DMS 273 treated with DMSO at 0.1 percent for 48 hours (cell line): Measurements from ENCODE around the gene RNF40.
"Not testable (repeated sequence)": the region's sequence is repeated elsewhere in the genome, so short reads cannot be mapped to it uniquely, and the experiment has no call there.

ENCODE experiments used
- DNase-seq: peaks from one replicate; lab custom pipeline; 2025; lab: John Stamatoyannopoulos, UW

RNF40 gene

GRCh38 chr16:30782486-30783279, 20.6 kb downstream of the RNF40 start:
- no peak for DNase-seq

DNA sequence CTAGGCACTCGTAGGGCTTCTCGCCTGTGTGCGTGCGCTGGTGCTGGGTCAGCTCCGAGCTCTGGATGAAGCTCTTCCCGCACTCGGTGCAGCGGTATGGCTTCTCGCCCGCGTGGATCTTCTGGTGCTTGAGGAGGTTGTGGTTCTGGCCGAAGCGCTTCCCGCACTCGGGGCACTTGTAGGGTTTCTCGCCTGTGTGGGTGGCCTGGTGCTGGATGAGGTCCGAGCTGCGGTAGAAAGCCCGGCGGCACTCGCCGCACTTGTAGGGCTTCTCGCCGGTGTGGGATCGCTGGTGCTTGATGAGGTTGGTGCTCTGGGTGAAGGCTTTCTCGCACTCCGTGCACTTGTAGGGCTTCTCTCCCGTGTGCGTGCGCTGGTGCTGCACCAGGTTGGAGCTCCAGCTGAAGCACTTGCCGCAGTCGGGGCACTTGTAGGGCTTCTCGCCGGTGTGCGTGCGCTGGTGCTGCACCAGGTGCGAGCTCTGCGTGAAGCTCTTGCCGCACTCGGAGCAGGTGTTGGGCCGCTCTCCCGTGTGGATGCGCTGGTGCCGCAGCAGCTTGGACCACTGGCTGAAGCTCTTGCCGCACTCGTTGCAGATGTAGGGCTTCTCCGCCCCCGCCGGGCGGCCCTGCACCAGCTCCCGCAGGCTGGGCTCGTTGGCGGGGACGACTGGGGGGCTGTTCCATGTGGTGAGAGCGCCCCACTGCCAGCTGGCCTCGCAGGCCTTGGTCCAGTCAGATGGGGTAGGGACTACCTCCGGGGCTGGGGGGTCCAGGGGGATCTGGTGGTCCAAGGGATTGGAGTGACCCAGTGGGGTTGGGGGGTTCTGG, 21.4 kb downstream of the RNF40 start:
- DNase-seq = no peak

DNA sequence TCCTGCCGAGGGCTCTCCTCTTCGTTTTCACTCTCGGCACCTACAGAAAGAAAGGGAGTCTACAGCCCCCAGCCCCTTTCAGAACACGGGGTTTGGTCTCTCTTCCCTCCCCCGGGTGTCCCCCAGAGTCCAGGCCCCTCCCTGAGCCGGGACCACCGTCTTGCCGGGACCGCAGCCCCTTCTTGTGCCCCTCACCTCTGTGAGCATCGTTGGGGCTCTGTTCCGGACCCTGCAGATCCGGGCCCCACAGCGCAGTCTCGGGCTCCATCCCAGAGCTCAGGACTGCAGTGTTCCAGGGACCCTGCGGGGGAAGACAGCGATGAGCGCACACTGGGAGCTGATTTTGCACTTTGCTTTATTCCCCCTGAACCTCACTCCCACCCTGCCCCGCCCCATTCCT, 22.1 kb downstream of the RNF40 start:
- DNase-seq = no peak

DNA sequence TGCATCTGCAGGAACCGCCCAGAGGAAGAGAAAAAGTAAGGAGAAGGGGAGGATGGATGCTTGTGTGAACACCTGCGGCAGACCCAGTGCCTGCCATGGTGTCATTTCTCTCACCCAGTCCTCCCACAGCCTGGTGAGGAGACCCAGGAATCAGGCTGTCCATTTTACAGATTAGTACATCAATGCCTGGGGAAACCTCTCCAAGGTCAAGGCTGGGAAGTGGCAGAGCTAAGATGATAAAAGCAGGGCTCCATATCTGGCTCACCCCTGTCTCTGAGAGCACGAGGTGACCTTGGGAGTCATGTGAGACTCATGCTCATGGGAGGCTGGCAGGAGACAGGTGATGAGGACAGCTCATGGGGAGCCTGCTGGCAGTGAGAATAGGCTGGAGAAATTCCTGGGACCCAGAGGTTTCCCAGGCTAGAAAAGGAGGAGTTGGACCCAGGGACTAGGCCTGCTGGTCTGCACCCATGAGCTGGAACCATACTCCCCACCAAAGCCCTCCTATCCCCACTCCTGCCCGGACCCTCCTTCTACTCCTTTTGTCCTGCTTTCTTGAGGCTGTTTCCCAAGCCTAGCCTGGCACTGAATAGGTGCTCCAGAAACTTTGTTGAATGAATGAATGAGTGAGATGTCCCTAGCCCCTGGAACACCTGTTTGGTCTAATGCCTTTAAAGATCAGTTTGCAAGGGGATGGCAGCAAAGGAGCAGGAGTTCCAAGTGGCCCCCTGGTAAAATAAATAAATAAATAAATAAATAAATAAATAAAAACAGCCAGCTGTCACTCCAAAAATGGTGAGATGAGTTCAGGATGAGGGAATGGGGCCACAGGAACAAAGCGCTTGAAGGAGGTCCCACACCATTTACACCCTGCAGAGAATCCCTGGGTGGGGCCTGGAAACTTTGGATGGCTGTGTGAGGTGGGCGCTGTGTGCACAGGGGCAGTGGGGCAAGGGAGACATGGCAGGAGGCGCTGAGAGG, 23.3 kb downstream of the RNF40 start:
- DNase-seq = no peak

DNA sequence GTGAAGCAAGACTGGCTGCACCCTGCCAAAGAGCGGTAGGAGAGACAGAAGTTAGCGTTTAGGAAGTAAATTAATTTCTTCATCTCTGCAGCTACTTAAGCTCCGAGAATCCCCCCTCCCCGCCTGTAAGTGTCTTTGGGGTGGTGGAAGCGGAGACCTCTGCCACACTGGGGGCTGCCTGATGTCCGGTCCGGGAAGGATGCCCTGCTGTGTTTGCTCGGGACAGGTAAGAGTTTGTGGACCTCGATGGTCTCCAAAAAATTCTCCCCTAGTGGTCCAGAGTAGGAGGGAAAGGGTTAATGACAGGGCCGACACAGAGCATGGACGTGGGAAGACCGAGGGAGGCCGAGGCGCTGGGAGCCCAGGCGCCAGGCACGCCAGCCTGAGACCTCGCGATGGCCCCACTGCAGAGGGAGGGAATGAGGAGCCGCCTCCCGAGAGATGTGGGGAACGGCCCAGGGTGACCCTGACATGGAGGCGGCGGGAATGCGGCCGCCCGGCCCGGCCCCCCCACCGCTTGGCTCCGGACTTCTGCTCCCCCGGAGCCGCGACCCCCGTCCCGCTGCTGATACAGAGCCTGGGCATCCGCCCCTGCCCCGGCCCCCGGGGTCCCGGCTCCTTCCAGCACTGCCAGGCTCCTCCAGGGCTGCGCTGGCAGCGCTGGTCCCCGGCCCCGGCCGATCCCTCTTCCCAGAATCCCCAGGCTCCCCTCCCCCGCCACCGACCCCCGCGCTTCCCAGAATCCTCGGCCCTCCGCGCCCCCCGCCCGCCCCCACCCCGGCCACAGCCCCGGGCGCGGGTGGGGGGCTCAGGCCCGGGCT, 24.2 kb downstream of the RNF40 start:
- no peak for DNase-seq

DNA sequence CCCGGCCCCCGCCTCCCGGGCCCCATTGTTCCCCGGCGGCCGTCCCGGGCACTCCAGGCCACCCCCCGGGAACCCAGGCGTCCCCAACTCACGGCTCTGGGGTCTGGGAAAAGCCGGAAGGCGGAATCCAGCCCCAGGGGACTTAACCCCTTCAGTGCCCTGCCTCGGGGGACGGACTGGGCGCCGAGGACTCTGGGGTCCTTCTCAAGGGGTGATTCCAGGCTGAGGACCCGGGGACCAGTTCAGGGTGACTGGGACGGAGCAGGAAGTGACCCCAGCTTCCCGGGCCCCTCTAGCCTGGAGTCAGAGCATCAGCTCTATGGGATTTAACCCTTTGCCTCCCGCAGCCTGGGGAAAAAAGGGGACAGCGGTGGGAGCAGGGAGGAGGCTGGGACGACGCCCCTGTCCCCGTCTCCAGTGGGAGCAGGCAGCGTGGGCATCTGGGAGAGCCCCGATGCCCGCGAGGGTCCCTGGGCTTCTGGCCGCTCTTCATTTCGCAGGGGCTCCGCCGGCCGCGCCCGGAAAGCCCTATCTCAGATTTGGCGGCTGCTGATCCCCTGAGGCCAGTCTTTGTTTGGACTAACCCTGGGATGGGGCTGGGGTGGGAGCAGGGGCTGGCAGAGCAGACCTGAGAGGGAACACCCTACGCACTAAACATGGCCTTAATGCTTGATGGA, 25.0 kb downstream of the RNF40 start, which contains the start of gene ZNF629:
Gene ZNF629 (minus strand): TSS at position 270 of the 677 bp plus-strand sequence. CDS start 2,723 bp downstream, outside the sequence.
- no peak for DNase-seq

- DNase-seq = no peak
Observed at GRCh38 chr16:30787613-30788378, 25.7 kb downstream of the RNF40 start.

DNA sequence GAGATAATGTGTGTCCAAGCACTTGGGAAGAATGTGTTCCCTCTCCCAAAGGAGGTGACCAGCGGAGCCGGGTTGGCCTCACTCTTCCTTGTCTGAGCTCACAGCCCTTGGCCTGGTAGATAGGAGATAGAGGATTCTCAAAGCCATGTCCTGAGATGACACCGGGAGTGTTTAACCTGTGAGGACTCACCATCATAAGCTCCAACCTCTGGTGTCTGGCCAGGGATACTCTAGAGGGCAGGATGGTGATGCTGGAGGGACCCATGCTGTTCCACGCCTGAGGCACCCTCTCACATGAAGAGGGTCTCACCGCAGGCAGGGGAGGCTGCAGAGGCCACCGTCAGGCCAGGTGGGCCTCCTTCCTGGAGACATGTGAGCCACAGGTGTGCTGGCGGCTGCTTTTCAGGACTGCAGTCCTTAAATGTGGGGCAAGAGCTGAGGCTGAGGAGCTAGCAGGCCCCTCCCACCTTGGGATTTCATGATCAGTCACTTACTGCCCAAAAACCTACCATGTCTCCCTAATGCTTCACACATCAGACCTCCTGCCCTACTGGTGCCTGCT, 31.5 kb downstream of the RNF40 start:
- DNase-seq = no peak

DNA sequence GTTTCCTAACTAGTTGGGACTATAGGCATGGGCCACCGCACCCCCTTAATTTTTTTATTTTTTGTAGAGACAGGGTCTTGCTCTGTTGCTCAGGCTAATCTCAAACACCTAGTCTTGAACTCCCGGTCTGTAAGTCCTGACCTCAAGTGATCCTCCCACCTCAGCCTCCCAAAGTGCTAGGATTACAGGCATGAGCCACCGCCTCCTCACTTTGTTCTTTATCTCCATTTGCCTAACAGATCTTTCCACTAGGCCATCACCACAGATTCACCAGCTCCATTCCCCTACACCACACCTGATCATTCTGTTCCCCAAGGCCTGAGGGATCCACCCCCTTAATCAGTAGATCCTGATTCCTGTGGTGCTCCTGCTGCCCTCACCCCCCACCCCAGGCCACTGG, 32.5 kb downstream of the RNF40 start:
- no peak for DNase-seq

DNA sequence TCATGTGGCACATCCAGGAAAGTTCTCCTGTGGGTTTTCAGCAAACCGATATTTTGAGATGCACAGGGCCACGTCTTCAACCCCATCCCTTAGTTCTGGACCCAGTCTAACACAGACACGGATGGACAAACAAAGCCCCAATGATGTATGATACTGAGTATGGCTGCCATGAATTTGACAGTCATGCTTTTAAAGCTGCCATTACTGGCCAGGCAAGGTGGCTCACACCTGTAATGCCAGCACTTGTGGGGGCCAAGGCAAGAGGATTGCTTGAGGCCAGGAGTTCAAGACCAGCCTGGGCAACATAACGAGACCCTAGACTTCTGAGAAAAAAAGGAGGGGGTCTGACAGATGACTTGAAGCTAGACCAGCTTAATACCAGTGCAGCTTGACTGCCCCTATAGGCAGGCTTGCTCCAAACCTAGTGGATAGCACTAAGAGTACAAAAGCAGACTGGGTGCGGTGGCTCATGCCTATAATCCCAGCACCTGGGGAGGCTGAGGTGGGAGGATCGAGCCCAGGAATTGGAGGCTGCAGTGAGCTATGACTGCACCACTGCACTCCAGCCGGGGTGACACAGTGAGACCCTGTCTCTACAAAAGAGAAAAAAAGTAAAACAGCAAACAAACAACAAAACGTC, 35.7 kb downstream of the RNF40 start:
- DNase-seq = no peak

- DNase-seq = no peak
Observed at GRCh38 chr16:30802936-30803335, 40.8 kb downstream of the RNF40 start.

DNA sequence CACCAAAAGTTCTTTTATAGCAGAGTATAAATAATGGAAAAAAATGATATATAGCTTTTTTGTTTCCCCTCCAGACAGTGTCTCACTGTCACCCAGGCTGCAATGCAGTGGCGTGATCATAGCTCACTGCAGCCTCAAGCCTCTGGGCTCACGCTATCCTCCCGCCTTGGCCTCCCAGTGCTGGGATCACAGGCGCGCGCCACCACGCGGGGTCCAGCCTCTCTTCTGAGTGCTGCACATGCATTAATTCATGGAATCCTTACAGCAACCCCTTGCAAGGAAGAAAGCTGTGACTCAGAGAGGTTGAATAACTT, 42.9 kb downstream of the RNF40 start:
- DNase-seq = no peak

- peak; percentile 19 for DNase-seq
Observed at GRCh38 chr16:30805370-30806169, 43.4 kb downstream of the RNF40 start.

DNA sequence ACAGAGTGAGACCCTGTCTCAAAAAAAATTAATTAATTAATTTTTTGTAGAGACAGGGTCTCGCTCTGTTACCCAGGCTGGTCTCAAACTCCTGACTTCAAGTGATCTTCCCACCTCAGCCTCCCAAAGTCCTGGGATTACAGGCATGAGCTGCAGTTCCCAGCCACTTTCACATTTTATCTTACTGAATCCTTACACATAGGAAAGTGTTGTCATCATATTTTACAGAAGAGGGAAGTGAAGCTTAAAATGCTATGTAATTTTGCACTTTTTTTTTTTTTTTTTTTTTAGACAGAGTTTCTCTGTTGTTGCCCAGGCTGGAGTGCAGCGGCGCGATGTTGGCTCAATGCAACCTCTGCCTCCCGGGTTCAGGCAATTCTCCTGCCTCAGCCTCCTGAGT, 46.0 kb downstream of the RNF40 start:
- DNase-seq = no peak

- DNase-seq = not testable (repeated sequence)
Observed at GRCh38 chr16:30808890-30809426, 46.8 kb downstream of the RNF40 start.

DNA sequence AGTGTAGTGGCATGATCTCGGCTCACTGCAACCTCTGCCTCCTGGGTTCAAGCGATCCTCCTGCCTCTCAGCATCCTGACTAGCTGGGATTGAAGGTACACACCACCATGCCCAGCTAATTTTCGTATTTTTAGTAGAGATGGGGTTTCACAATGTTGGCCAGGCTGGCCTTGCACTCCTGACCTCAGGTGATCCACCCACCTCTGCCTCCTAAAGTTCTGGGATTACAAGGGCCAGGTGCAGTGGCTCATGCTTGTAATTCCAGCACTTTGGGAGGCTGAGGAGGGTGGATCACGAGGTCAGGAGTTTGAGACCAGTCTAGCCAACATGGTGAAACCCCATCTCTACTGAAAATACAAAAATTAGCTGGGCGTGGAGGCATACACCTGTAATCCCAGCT, 47.6 kb downstream of the RNF40 start:
- not testable (repeated sequence) for DNase-seq

- DNase-seq = no peak
Observed at GRCh38 chr16:30813821-30814189, 51.7 kb downstream of the RNF40 start.

GRCh38 chr16:30816769-30817168, 54.6 kb downstream of the RNF40 start:
- no peak for DNase-seq
